KMS-11 (cell line): ENCODE measurements around the gene AMOTL1.

Experiments used
- H2AFZ ChIP-seq: fragments of 200-600 bp; sonication (generic); 2 replicates; pipeline ENCODE4 v1.6.1; 2016; ENCODE audit warnings: antibody characterized with exemption, mixed run types, low read depth
- H3K27ac ChIP-seq: fragments of 200-600 bp; sonication (generic); 2 replicates; pipeline ENCODE4 v1.6.1; 2016; ENCODE audit warnings: mild to moderate bottlenecking, mixed run types
- H3K27me3 ChIP-seq: fragments of 200-600 bp; sonication (generic); 2 replicates; pipeline ENCODE4 v1.6.1; 2017; ENCODE audit warnings: mild to moderate bottlenecking, low read depth, mixed run types, moderate library complexity; ENCODE audit not compliant: insufficient read depth
- H3K36me3 ChIP-seq: fragments of 200-600 bp; sonication (generic); 2 replicates; pipeline ENCODE4 v1.6.1; 2017; ENCODE audit warnings: mild to moderate bottlenecking, mixed run types; ENCODE audit not compliant: insufficient read depth
- H3K4me1 ChIP-seq: fragments of 200-600 bp; sonication (generic); 2 replicates; pipeline ENCODE4 v1.6.1; 2016; ENCODE audit warnings: mild to moderate bottlenecking, low read depth, mixed run types; ENCODE audit not compliant: poor library complexity, severe bottlenecking
- H3K4me2 ChIP-seq: fragments of 200-600 bp; sonication (generic); 2 replicates; pipeline ENCODE4 v1.7.0; 2016; ENCODE audit warnings: mild to moderate bottlenecking, mixed run types
- H3K4me3 ChIP-seq: fragments of 200-600 bp; sonication (generic); IDR thresholded peaks from 2 replicates; pipeline ENCODE4 v1.6.1; 2017; ENCODE audit warnings: low read depth, low read length, mixed read lengths; ENCODE audit not compliant: insufficient read depth
- H3K79me2 ChIP-seq: fragments of 200-600 bp; sonication (generic); 2 replicates; pipeline ENCODE4 v1.6.1; 2016; ENCODE audit warnings: low read depth, mixed run types; ENCODE audit not compliant: insufficient read depth
- H3K9ac ChIP-seq: fragments of 200-600 bp; sonication (generic); 2 replicates; pipeline ENCODE4 v1.6.1; 2016; ENCODE audit warnings: mild to moderate bottlenecking, mixed run types
- H4K20me1 ChIP-seq: fragments of 200-600 bp; sonication (generic); 2 replicates; pipeline ENCODE4 v1.6.1; 2016; ENCODE audit warnings: mild to moderate bottlenecking, mixed run types; ENCODE audit not compliant: insufficient read depth
- TF ChIP-seq, protein P1 (sequence below): fragments of 200-600 bp; sonication (generic); conservative IDR thresholded peaks from 2 replicates; pipeline ENCODE4 v1.6.1; 2017; ENCODE audit warnings: low read depth, mild to moderate bottlenecking, antibody characterized with exemption, low read length, moderate library complexity, mixed read lengths

Gene AMOTL1

DNA sequence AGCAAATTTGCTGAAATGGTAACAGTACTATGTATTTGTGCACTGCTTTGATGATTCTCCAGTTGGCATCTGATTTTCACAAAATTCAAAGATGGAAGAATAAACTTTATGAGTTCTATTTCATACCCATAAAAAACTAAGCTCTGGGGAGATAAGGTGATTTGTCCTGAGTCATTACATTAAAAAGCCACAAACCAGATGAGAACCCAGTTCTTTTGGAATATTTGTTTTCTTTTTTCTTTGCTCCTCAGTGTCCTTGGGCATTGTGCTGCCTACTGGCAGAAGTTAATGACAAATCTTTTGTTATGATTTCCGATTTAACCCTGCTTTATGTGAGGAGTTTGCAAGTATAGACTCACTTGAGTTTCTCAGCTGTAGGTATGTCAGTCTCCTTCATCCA lies 45.4 kb upstream of the AMOTL1 start:
- Histone ChIP-seq H3K79me2 (no peaks in the 10 kb centered on the region), H3K27me3 (no peaks in the 10 kb centered on the region), H3K4me3 (no peak overlapping the region), H2AFZ (no peak overlapping the region), H3K9ac (no peak overlapping the region), H3K36me3 (no peaks in the 10 kb centered on the region), H3K27ac (no peak overlapping the region), H3K4me2 (no peak overlapping the region), H3K4me1 (no peaks in the 10 kb centered on the region), H4K20me1 (no peaks in the 10 kb centered on the region)
- TF ChIP-seq, protein P1, sequence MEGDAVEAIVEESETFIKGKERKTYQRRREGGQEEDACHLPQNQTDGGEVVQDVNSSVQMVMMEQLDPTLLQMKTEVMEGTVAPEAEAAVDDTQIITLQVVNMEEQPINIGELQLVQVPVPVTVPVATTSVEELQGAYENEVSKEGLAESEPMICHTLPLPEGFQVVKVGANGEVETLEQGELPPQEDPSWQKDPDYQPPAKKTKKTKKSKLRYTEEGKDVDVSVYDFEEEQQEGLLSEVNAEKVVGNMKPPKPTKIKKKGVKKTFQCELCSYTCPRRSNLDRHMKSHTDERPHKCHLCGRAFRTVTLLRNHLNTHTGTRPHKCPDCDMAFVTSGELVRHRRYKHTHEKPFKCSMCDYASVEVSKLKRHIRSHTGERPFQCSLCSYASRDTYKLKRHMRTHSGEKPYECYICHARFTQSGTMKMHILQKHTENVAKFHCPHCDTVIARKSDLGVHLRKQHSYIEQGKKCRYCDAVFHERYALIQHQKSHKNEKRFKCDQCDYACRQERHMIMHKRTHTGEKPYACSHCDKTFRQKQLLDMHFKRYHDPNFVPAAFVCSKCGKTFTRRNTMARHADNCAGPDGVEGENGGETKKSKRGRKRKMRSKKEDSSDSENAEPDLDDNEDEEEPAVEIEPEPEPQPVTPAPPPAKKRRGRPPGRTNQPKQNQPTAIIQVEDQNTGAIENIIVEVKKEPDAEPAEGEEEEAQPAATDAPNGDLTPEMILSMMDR = no peak

- H3K9ac ChIP-seq = no peak overlapping the region
- H3K27ac ChIP-seq = no peak overlapping the region
- no peaks in the 10 kb centered on the region for H4K20me1 ChIP-seq
- H3K79me2 ChIP-seq = no peaks in the 10 kb centered on the region
- no peak overlapping the region for H3K4me2 ChIP-seq
- H3K4me3 ChIP-seq = no peak overlapping the region
- H3K4me1 ChIP-seq = no peaks in the 10 kb centered on the region
- no peaks in the 10 kb centered on the region for H3K36me3 ChIP-seq
- H3K27me3 ChIP-seq = no peaks in the 10 kb centered on the region
- no peak overlapping the region for H2AFZ ChIP-seq
- TF ChIP-seq, protein P1 = no peak
Measured at GRCh38 chr11:94725097-94725496, 43.1 kb upstream of the AMOTL1 start.

DNA sequence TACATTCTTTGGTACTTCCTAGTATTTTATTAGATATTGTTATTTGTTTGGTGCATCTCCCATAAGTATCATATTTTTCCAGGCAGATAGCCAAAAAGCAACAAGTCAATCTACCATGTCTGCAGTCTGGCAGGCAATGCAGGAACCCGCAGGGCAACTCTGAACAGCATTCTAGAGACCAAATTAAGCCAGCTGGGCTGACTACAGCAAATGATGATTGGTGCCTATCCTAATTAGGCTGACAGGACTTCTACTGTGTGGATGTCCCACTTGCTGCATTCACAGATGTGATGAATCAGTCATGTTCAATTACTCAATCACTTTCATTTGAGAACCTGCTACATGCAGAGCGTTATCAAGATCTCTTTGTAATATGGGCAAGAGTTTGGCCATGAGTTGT lies 40.3 kb upstream of the AMOTL1 start:
- no peaks in the 10 kb centered on the region for H4K20me1 ChIP-seq
- TF ChIP-seq, protein P1 = no peak
- H3K36me3 ChIP-seq = no peaks in the 10 kb centered on the region
- no peaks in the 10 kb centered on the region for H3K79me2 ChIP-seq
- H3K9ac ChIP-seq = no peak overlapping the region
- no peak overlapping the region for H3K27ac ChIP-seq
- H3K27me3 ChIP-seq = no peaks in the 10 kb centered on the region
- H3K4me2 ChIP-seq = no peak overlapping the region
- no peak overlapping the region for H3K4me3 ChIP-seq
- no peak overlapping the region for H2AFZ ChIP-seq
- H3K4me1 ChIP-seq = no peaks in the 10 kb centered on the region

DNA sequence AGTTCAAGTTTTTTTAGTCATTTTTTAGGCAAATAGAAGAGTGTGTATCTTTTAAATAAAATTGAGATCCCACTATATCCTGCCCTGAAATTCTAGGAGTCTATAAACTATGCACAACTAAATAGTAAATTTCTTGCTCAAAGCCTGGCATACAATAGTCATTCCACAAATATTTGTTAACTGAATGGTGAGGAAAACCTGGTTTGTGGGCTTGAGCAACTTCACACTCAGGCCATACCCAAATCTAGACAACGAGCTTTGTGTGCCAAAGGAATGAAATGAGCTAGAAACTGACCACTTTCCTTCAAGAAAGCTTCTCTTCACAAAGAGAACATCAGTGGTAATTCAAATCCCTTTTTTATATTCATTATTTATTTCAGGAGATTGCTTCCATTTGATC lies 39.6 kb upstream of the AMOTL1 start:
- Histone ChIP-seq H2AFZ (no peak overlapping the region), H3K4me3 (no peak overlapping the region), H3K4me2 (no peak overlapping the region), H3K27me3 (no peaks in the 10 kb centered on the region), H3K36me3 (no peaks in the 10 kb centered on the region), H4K20me1 (no peaks in the 10 kb centered on the region), H3K27ac (no peak overlapping the region), H3K79me2 (no peaks in the 10 kb centered on the region), H3K4me1 (no peaks in the 10 kb centered on the region), H3K9ac (no peak overlapping the region)
- TF ChIP-seq, protein P1 = no peak
